ENCODE measurements around the gene PRRT1B. TPM values are rescaled to one million over a fixed set of nuclear protein-coding genes. Genes with fewer than 3 reads are reported as not detected.

PRRT1B gene
- total RNA-seq, 1 experiment from 2014 or later: 1.2 TPM

GRCh38 chr9:131601683-131602181, 56.4 kb downstream of the PRRT1B start (continued):
- no peak for TF ChIP-seq ZNF281 (CRISPR knock-in tag; IDR thresholded peaks at IDR 0.05)
- TF ChIP-seq TEAD4 (CRISPR knock-in tag; IDR thresholded peaks at IDR 0.05): no peak

- DNase-seq (ENCODE audit: low spot score): no peak
- peaks cover 11% of the 10 kb centered on the region for H3K4me1 Mint-ChIP-seq
- no peaks in the 10 kb centered on the region for H3K9me3 Mint-ChIP-seq
- ChIA-PET POLR2A (no interaction called here), CTCF (interaction anchor here (0.7 to 1.8 kb wide), 3 partner anchors 11 to 136 kb away, joined by 3 to 6 read pairs (median 5); no protein-coding TSS in a partner anchor)
- ATAC-seq: no peak
- no peak overlapping the region for H3K4me3 Mint-ChIP-seq
- H3K27me3 Mint-ChIP-seq (ENCODE audit: low read depth): no peaks in the 10 kb centered on the region
- peak; percentile 33; the same call in 1 of the 2 replicates for TF ChIP-seq PRDM15 (CRISPR knock-in tag; IDR thresholded peaks at IDR 0.05)
- no peak for TF ChIP-seq CBFB (CRISPR knock-in tag; IDR thresholded peaks at IDR 0.05; ENCODE audit: low read depth)
- TF ChIP-seq ZNF219 (CRISPR knock-in tag; IDR thresholded peaks at IDR 0.05; ENCODE audit: borderline replicate concordance): no peak
- peaks cover 19% of the 10 kb centered on the region; the same call in 1 of the 2 replicates for H3K36me3 Mint-ChIP-seq
- H3K27ac Mint-ChIP-seq: peak overlapping the region; percentile 60; the same call in 1 of the 2 replicates
Measured at GRCh38 chr9:131603199-131603598, 57.9 kb downstream of the PRRT1B start.

GRCh38 chr9:131603711-131604439, 58.6 kb downstream of the PRRT1B start:
- ChIA-PET CTCF (interaction anchor here (0.7 to 1.8 kb wide), 3 partner anchors 12 to 135 kb away, joined by 3 to 6 read pairs (median 5); no protein-coding TSS in a partner anchor), POLR2A (no interaction called here)
- TF ChIP-seq USF2 (CRISPR knock-in tag; IDR thresholded peaks at IDR 0.05) (no peak), ZNF263 (CRISPR knock-in tag; IDR thresholded peaks at IDR 0.05; ENCODE audit: low read depth) (no peak), NFATC4 (CRISPR knock-in tag; IDR thresholded peaks at IDR 0.05) (no peak)
- DNase-seq (ENCODE audit: low spot score): no peak
- no peak overlapping the region for H3K4me3 Mint-ChIP-seq
- no peaks in the 10 kb centered on the region for H3K9me3 Mint-ChIP-seq
- no peak for ATAC-seq
- peaks cover 18% of the 10 kb centered on the region for H3K4me1 Mint-ChIP-seq
- peaks cover 19% of the 10 kb centered on the region; the same call in 1 of the 2 replicates for H3K36me3 Mint-ChIP-seq
- H3K27ac Mint-ChIP-seq: peak overlapping the region; percentile 76; the same call in 1 of the 2 replicates
- H3K27me3 Mint-ChIP-seq (ENCODE audit: low read depth): no peaks in the 10 kb centered on the region

GRCh38 chr9:131605770-131606590, 60.7 kb downstream of the PRRT1B start:
- CTCF ChIA-PET: interaction anchor here (0.9 to 1.1 kb wide), 2 partner anchors 15 to 133 kb away, joined by 3 to 4 read pairs; no protein-coding TSS in a partner anchor
- no peak overlapping the region for H3K4me3 Mint-ChIP-seq
- no peak overlapping the region; the same call in 1 of the 2 replicates for H3K27ac Mint-ChIP-seq
- no peaks in the 10 kb centered on the region for H3K9me3 Mint-ChIP-seq
- peaks cover 23% of the 10 kb centered on the region for H3K4me1 Mint-ChIP-seq
- POLR2A ChIA-PET: no interaction called here
- TF ChIP-seq ERG (CRISPR knock-in tag; IDR thresholded peaks at IDR 0.05) (no peak), GABPB1 (CRISPR knock-in tag; IDR thresholded peaks at IDR 0.05) (peak; percentile 65; the same call in 1 of the 2 replicates)
- DNase-seq (ENCODE audit: low spot score) (no peak), ATAC-seq (no peak)
- no peaks in the 10 kb centered on the region for H3K27me3 Mint-ChIP-seq (ENCODE audit: low read depth)
- peaks cover 13% of the 10 kb centered on the region; the same call in 1 of the 2 replicates for H3K36me3 Mint-ChIP-seq
